GM19240 (cell line): ENCODE data around the gene SAT2.

Experiments
- DNase-seq: peaks from one replicate; pipeline ENCODE4 v3.0.0; 2011; ENCODE audit warnings: low spot score; ENCODE audit not compliant: insufficient read length

SAT2 gene

DNA sequence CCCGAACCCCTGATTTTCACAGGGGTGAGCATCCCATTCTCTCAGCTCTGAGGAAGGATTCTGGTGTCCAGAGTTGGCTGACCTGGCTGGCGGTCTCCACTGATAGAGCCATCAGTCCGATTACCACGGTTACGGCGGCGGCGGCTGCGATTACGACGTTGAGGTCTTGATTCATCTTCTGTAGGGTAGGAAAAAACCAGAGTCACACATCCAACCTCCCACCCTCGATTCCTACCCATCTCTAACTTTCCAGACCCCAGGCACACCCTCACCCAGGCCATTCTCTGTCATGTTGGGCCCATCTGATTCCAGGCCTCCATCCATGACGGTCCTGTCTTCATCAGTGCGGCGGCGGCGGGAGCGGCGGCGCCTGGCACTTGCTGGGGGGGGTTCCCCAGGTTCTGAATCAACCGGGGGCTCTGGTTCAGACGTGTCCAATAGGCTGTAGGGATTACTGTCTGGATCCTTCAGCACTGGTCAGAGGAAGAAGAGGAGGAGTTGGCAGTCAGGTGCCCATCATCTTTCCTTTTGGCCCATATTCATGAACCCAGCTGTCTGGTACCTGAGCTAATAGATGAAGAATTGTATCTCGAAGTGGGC is 35.1 kb downstream of the SAT2 start:
- no peak for DNase-seq

DNA sequence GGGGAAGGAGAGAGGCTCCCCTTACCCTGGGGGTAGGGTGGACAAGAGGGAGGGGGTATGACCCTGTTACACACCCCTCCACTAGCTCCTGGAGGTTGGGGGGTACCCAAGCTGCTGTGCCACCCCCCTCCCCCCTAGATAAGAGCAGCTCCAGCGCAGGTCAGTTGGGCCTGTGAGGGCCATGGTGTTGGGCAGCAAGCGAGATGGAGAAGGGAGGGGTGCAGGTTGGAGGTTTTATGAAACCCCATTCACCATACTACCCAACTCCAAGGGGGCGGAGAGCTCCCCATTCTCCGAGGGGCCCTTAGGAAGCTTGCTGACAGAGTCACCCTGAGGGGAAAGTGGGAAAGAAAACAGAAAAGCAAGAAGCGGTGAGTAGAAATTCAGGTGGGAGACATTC is 36.0 kb downstream of the SAT2 start:
- DNase-seq: no peak

DNA sequence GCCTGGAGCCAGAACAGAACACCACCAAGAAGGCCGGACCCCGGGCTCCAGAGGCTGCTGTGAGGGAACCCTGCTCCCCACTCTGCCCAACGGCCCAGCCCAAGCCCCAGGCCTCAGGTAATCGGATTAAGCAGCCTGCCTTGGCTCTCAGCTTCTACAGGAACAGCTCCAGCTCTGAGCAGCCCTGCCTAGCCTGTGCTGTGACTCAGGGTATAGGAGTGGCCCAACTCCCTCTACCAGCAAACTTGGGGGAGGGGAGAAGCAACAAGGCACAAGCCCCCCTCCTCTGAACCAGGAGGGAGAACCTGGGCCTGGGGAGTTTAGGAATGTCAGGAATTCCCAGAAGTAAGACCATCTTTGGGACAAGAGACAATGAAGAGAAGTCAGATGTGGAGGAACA is 36.9 kb downstream of the SAT2 start:
- no peak for DNase-seq

DNA sequence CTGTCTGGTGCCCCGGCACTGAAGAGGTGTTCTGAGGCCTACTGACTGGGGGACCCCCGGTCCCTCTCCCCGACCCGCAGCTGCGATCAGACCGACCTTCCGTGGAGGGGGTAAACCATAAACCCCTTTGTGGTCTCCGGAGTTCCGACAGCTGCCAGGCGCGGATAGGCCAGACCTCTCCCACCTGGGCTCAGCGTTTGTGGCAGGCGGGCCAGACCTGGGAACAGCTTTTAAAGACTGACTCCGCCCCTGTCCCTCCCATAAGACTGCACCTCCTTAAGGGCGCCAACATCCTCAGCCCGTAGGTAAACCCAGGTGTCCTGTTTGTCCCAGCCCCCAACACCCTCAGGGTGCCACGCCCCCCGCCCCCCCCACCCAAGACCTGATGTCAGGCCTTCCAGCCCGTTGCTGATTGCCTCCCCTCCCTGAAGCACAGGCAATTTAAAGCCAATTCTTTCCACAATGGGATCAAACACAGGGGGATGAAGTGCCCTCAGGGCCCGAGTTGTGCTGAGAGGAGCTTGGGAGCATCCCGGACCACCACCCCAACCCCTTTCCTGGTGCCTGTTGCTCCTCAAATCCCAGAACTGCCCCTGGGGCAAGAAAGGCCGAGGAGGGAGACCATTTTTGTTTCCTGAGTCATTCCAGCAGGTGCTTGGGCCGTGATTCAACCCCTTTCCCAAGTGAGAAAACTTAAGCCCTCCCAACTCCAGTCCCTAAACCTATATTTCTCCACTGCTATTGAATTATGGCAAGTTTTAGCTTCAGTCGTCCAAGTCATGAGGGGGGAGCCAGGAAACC is 37.5 kb downstream of the SAT2 start, which contains the start of gene SOX15:
Gene SOX15, minus strand, starts transcription at position 204 of the 801 bp plus-strand sequence. CDS start 418 bp downstream, outside the sequence.
- no peak for DNase-seq

DNA sequence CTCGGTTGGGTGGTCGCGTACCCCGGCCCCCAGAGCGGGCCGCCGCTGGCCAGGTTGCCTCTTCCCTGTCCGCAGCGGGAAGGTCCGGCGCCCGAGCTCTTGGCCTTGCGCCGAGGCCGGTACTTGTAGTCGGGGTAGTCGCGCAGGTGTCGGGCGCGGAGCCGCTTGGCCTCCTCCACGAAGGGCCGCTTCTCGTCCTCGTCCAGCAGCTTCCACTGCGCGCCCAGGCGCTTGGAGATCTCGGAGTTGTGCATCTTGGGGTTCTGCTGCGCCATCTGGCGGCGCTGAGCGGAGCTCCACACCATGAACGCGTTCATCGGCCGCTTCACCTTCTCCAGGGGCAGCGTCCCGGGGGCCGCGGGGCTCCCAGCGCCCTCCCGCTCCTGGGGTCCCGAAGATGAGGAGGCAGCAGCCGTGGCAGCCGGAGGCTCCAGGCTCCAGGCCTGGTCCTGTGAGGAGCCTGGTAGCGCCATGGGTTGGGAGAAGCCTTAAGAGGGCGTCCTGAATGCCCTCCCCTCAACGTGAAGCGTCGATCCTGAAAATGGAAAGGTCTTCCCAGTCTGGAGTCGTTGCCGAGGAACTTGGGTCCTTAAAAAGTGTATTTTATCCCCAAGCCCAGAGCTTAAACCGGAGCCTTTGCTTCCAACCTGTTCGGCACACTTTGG is 38.3 kb downstream of the SAT2 start:
- DNase-seq: peak; percentile 51

- DNase-seq: no peak
These were observed 38.9 kb downstream of the SAT2 start for GRCh38 chr17:7588553-7589203.

DNA sequence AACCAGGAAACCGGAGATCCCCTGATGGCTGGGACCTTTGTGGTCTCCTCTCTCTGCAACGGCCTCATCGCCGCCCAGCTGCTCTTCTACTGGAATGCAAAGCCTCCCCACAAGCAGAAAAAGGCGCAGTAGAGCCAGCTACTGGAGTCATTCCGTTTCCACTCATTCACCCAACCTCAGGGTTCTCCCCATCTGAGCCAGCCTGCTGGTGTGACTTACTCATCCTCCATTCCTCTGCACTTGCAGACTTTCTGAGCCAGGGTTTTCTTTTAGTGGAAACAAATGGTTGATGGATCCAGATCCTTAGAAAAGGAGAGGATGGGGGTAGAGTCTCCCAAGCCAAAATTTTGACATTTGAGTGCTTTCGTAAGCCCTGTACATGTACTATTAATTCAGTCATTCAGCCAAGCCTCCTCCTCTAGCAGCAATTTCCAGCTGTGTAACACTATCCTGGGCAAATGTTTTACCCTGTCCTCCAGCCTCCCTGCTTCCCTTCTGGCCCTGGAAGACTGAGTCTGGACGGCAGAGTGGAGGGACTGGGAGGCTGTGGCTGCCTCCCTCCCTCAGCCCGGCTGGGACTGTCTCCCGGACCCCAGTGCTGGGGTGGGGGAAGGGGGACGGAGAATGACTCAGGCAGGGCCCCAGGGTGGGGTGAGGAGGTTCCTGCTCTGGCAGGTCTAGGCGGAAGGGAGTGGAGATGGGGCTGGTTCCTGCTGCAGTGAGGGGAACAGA is 40.0 kb downstream of the SAT2 start:
- no peak for DNase-seq

DNA sequence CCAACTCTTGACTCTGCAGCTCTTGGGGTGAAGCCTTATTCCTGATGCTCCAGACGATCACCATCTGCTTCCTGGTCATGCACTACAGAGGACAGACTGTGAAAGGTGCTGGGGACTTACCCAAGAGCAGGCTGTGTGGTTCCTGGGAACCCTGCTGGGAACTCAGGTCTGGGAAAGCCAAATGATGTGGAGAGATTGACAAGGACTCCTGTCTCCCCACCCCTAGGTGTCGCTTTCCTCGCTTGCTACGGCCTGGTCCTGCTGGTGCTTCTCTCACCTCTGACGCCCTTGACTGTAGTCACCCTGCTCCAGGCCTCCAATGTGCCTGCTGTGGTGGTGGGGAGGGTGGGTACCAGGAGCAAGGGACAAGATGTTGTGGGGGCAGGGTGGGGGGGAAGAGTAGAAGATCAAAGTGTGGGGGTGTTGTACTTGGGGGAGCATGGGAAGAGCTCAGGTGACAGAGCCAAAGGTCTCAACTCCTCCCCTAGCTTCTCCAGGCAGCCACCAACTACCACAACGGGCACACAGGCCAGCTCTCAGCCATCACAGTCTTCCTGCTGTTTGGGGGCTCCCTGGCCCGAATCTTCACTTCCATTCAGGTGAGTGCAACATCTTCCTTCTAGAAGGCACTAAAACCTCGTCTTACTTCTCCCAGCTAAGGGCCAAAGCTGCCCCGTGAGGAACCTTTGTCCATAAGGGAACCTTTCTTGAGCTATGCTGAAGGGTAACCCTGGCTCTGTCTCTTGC is 40.8 kb downstream of the SAT2 start:
- DNase-seq: no peak

DNA sequence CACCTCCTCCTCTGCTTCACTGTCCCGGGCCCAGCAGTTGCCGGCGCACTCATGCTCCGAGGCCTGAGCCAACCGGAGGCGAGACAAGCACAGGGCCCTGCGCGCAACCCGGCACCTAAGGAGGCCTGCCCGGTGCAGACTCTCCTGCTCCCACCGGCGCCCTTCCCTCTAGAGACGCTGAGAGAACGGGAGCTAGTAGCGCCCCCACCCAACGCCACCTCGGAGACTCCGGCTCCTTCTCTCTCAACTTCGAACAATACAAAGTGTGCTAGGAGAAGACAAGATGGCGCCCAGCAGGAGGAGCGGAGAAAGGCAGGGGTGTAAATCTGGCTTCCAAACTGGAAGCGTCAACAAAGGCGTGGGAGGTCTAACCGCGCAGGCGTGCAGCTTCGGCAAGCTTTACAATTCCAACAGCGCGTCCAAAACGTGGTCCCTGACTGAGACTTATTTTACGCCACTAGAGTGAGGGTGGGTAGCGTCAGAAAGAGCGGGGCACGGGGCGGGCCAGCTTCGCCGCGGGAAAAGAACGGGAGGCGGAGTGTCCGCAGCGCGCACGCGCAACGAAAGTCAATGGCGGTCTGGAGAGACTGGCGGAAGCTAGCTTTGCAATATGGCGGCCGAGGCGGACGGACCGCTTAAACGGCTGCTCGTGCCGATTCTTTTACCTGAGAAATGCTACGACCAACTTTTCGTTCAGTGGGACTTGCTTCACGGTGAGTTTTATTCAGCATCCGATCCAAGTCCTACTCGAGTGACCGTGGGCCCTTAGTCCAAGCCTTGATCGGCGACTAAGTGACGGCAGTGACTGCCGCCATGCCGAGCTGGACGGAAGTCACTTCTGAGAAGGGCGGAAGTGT is 44.1 kb downstream of the SAT2 start, which contains the start of gene MPDU1:
Gene MPDU1, plus strand, starts transcription at position 600 of the 857 bp plus-strand sequence. Its CDS starts 11 bp downstream, at position 611.
- DNase-seq: peak; percentile 71

DNA sequence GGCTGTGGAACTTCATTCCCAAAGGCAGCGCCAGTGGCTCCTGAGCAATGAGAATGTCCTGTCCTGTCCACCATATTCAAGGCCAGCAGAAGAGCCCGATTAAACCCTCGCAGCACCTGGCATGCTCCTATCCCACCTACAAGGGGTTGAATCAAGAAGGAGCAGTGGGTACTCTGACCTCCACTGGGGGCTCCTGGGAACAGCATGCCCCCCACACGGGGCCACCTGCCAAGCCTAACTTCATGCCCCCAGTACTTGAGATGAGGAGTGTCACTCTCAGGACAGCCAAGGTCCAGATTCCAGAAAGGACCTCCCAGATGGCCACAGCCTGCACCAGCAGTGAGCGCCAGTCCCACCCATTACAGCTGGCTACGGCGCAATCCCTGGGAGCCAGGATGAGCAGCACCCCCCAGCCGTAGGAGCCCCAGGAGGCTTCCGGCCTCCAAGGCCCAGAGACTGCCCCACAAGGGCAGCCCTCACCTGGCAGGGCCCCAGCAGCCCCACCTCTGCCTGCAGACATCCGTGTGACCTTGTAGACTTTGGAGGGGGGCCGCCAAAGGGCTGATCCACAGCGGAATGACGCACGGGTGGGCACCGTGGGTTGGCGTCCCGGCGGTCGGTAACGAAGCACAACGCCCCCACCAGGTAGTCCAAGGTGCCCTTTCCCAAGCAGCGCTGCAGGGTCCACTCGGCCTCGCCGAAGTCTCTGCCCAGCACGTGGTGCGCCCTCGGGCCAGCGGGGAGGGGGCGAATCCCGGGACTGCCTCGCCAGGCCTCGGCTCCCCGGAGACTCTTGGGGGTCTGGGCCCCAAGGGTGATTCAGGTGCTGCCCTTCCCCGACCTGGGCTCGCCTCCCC is 45.0 kb downstream of the SAT2 start:
- DNase-seq: no peak

DNA sequence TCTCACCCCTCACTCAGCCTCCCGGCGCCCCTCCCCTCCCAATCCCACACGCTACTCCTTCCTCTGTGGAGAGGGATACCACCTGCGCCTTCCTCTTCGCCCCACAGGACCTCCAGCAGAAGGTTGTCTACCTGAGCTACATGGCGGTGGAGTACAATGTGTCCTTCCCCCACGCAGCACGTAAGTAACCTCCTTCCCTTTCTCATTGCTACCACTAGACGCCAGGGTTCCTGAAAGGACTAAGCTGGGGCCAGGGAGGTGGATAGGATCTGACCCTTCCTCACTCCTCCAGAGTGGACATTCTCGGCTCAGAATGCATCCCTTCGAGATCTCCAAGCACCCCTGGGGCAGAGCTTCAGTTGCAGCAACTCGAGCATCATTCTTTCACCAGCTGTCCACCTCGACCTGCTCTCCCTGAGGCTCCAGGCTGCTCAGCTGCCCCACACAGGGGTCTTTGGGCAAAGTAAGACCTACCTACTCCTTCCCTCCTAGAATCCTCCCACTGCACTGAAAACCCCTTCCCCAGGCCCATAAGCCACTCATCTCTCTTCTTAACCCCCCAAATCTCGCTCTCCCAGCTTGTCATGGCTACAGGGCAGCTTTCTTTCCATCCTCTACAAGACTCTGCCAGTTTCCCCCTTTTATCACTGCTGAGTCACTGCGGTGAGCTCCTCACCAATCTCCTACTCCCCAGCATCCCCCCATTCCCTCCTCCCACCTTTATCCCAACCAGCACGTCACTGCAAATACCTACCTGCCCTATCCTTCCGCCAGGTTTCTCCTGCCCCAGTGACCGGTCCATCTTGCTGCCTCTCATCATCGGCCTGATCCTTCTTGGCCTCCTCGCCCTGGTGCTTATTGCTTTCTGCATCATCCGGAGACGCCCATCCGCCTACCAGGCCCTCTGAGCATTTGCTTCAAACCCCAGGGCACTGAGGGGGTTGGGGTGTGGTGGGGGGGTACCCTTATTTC is 46.7 kb downstream of the SAT2 start:
- no peak for DNase-seq

DNA sequence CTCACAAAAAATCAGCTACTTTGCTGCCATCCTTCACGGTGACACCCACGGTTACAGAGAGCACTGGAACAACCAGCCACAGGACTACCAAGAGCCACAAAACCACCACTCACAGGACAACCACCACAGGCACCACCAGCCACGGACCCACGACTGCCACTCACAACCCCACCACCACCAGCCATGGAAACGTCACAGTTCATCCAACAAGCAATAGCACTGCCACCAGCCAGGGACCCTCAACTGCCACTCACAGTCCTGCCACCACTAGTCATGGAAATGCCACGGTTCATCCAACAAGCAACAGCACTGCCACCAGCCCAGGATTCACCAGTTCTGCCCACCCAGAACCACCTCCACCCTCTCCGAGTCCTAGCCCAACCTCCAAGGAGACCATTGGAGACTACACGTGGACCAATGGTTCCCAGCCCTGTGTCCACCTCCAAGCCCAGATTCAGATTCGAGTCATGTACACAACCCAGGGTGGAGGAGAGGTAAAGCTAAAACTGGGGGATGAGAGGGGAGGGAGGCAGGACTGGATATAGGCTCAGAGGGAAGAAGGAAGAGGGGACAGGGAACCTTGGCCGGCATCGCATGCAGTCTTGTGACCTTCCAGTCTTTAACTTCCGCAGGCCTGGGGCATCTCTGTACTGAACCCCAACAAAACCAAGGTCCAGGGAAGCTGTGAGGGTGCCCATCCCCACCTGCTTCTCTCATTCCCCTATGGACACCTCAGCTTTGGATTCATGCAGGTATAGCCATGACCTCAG is 47.6 kb downstream of the SAT2 start:
- no peak for DNase-seq

DNA sequence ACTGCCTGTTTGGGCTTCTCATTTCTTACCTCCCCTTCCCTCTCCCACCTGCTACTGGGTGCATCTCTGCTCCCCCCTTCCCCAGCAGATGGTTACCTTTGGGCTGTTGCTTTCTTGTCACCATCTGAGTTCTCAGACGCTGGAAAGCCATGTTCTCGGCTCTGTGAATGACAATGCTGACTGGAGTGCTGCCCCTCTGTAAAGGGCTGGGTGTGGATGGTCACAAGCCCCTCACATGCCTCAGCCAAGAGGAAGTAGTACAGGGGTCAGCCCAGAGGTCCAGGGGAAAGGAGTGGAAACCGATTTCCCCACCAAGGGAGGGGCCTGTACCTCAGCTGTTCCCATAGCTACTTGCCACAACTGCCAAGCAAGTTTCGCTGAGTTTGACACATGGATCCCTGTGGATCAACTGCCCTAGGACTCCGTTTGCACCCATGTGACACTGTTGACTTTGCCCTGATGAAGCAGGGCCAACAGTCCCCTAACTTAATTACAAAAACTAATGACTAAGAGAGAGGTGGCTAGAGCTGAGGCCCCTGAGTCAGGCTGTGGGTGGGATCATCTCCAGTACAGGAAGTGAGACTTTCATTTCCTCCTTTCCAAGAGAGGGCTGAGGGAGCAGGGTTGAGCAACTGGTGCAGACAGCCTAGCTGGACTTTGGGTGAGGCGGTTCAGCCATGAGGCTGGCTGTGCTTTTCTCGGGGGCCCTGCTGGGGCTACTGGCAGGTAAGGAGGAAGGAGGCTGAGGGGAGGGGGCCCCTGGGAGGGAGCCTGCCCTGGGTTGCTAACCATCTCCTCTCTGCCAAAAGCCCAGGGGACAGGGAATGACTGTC is 48.4 kb downstream of the SAT2 start, which contains the start of gene CD68:
Gene CD68, plus strand, starts transcription at position 638 of the 833 bp plus-strand sequence. Its CDS starts 40 bp downstream, at position 678.
- peak; percentile 40 for DNase-seq

- DNase-seq: no peak
These were observed 50.1 kb downstream of the SAT2 start for GRCh38 chr17:7577327-7578199.
